IPS-11a (cell line): ENCODE measurements around the gene PRICKLE1.

ENCODE experiments used
- H3K4me3 ChIP-seq: one replicate; pipeline ENCODE4 v1.5.1; 2013; ENCODE audit warnings: low read depth, low read length, control low read depth

The PRICKLE1 gene

GRCh38 chr12:42463671-42464070, 125.9 kb downstream of the PRICKLE1 start:
- H3K4me3 ChIP-seq = no peak overlapping the region

GRCh38 chr12:42462486-42462885, 127.1 kb downstream of the PRICKLE1 start:
- no peak overlapping the region for H3K4me3 ChIP-seq

- no peak overlapping the region for H3K4me3 ChIP-seq
These were observed 130.2 kb downstream of the PRICKLE1 start for GRCh38 chr12:42459336-42459847.

GRCh38 chr12:42458575-42458974, 131.0 kb downstream of the PRICKLE1 start:
- H3K4me3 ChIP-seq = no peak overlapping the region

GRCh38 chr12:42450248-42450647, 139.3 kb downstream of the PRICKLE1 start:
- no peak overlapping the region for H3K4me3 ChIP-seq

GRCh38 chr12:42448841-42449240, 140.7 kb downstream of the PRICKLE1 start:
- no peak overlapping the region for H3K4me3 ChIP-seq

GRCh38 chr12:42447371-42447786, 142.2 kb downstream of the PRICKLE1 start:
- no peak overlapping the region for H3K4me3 ChIP-seq

GRCh38 chr12:42446761-42447160, 142.8 kb downstream of the PRICKLE1 start:
- no peak overlapping the region for H3K4me3 ChIP-seq

- no peak overlapping the region for H3K4me3 ChIP-seq
These were observed 143.7 kb downstream of the PRICKLE1 start for GRCh38 chr12:42445891-42446290.

GRCh38 chr12:42444192-42444943, 145.2 kb downstream of the PRICKLE1 start:
- H3K4me3 ChIP-seq = no peak overlapping the region

- no peak overlapping the region for H3K4me3 ChIP-seq
These were observed 146.7 kb downstream of the PRICKLE1 start for GRCh38 chr12:42442888-42443287.

GRCh38 chr12:42442311-42442759, 147.2 kb downstream of the PRICKLE1 start:
- H3K4me3 ChIP-seq = no peak overlapping the region

GRCh38 chr12:42440608-42441007, 148.9 kb downstream of the PRICKLE1 start:
- H3K4me3 ChIP-seq = no peak overlapping the region

- H3K4me3 ChIP-seq = no peak overlapping the region
These were observed 156.9 kb downstream of the PRICKLE1 start for GRCh38 chr12:42432517-42433140.

GRCh38 chr12:42428850-42429249, 160.7 kb downstream of the PRICKLE1 start:
- no peak overlapping the region for H3K4me3 ChIP-seq

- H3K4me3 ChIP-seq = no peak overlapping the region
These were observed 162.8 kb downstream of the PRICKLE1 start for GRCh38 chr12:42426746-42427145.

- H3K4me3 ChIP-seq = no peak overlapping the region
These were observed 166.8 kb downstream of the PRICKLE1 start for GRCh38 chr12:42422785-42423184.

- H3K4me3 ChIP-seq = no peak overlapping the region
These were observed 167.4 kb downstream of the PRICKLE1 start for GRCh38 chr12:42421844-42422779.

GRCh38 chr12:42420395-42420794, 169.2 kb downstream of the PRICKLE1 start:
- H3K4me3 ChIP-seq = no peak overlapping the region

GRCh38 chr12:42410340-42410739, 179.2 kb downstream of the PRICKLE1 start:
- H3K4me3 ChIP-seq = no peak overlapping the region

- H3K4me3 ChIP-seq = no peak overlapping the region
These were observed 180.1 kb downstream of the PRICKLE1 start for GRCh38 chr12:42409471-42409870.
